HCT116 (cell line): ENCODE data around the gene CDON.

Experiments
- ATF3 ChIP-seq: IDR thresholded peaks from 2 replicates; pipeline ENCODE4 v1.6.1; 2012
- EGR1 ChIP-seq: IDR thresholded peaks from 2 replicates; pipeline ENCODE4 v1.6.1; 2012; ENCODE audit warnings: low read depth
- EZH2 ChIP-seq: fragments of 200-600 bp; sonication (generic); IDR thresholded peaks from 2 replicates; pipeline ENCODE4 v1.6.1; 2017; ENCODE audit warnings: antibody characterized with exemption, mixed run types
- FOSL1 ChIP-seq: IDR thresholded peaks from 2 replicates; pipeline ENCODE4 v1.6.1; 2012; ENCODE audit warnings: low read depth
- POLR2A ChIP-seq: IDR thresholded peaks from 2 replicates; pipeline ENCODE4 v1.7.0; 2011; ENCODE audit warnings: borderline replicate concordance; ENCODE audit not compliant: insufficient read depth, insufficient read length; ENCODE audit errors: extremely low read depth
- POLR2AphosphoS5 ChIP-seq: IDR thresholded peaks from 2 replicates; pipeline ENCODE4 v1.6.1; 2011; ENCODE audit warnings: mild to moderate bottlenecking, low read depth, low read length, moderate library complexity
- SRF ChIP-seq: IDR thresholded peaks from 2 replicates; pipeline ENCODE4 v1.6.1; 2012; ENCODE audit warnings: low read depth
- TCF7L2 ChIP-seq: IDR thresholded peaks from 2 replicates; pipeline ENCODE4 v1.7.0; 2011; ENCODE audit warnings: borderline replicate concordance, inconsistent platforms; ENCODE audit not compliant: insufficient read depth, insufficient read length; ENCODE audit errors: extremely low read depth
- TF ChIP-seq, protein P1 (sequence below), 3 experiments: fragments of 200-600 bp in 1 of 3; sonication (generic) in 1 of 3; IDR thresholded peaks in 2 of 3; conservative IDR thresholded peaks in 1 of 3; 2 replicates each; pipeline ENCODE4 v1.5.1; 2012 to 2017; ENCODE audit warnings: low read depth in 2 of 3, low read length in 2 of 3, antibody characterized with exemption in 1 of 3, borderline replicate concordance in 1 of 3, control low read depth in 1 of 3, mild to moderate bottlenecking in 1 of 3, mixed read lengths in 1 of 3, mixed run types in 1 of 3, moderate library complexity in 1 of 3; ENCODE audit not compliant: insufficient read depth in 1 of 3

DNA sequence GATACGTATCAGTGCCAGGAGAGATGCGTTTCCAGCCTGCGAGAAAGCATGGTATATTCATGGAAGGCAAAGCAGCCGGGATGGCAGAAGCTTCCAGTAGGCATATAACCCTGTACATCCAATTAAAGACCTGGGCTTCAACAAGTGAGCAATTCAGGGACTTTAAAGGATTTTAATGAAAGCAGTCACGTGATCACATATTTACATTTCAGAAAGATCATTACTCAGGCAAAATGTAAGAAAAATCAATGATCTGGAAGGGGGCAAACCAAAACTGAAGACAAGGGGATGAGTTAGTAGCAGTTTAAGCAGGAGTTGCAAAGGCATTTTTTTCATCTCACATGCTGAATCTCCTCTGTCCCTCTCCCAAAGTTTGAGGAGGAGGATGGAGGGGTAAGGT lies 7.8 kb downstream of the CDON start:
- TF ChIP-seq SRF (no peak), EZH2 (no peak), EGR1 (no peak), ATF3 (no peak), POLR2AphosphoS5 (no peak), FOSL1 (no peak), POLR2A (no peak), TCF7L2 (no peak)
- TF ChIP-seq, protein P1, sequence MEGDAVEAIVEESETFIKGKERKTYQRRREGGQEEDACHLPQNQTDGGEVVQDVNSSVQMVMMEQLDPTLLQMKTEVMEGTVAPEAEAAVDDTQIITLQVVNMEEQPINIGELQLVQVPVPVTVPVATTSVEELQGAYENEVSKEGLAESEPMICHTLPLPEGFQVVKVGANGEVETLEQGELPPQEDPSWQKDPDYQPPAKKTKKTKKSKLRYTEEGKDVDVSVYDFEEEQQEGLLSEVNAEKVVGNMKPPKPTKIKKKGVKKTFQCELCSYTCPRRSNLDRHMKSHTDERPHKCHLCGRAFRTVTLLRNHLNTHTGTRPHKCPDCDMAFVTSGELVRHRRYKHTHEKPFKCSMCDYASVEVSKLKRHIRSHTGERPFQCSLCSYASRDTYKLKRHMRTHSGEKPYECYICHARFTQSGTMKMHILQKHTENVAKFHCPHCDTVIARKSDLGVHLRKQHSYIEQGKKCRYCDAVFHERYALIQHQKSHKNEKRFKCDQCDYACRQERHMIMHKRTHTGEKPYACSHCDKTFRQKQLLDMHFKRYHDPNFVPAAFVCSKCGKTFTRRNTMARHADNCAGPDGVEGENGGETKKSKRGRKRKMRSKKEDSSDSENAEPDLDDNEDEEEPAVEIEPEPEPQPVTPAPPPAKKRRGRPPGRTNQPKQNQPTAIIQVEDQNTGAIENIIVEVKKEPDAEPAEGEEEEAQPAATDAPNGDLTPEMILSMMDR (IDR thresholded peaks at IDR 0.05 in 2 of 3, conservative IDR thresholded peaks at IDR 0.05 in 1 of 3; ENCODE audit: borderline replicate concordance in 1 of 3, insufficient read depth in 1 of 3, low read depth in 2 of 3, low read length in 2 of 3), result no peak
